Bronchial smooth muscle cell (primary cell): ENCODE results near the gene HOXA9. TPM values are rescaled to one million over a fixed set of nuclear protein-coding genes. Genes with fewer than 3 reads are reported as not detected.

Experiments
- total RNA-seq: library from RNA; depleted of rRNA; stranded (reverse); fragments of >200 nt; gene quantifications from 2 replicates; pipeline ENCODE4 v1.2.1, GENCODE V29; 2014

Gene HOXA9
- not detected in 2 replicates for total RNA-seq

GRCh38 chr7:27165089-27165995 is at the start of gene HOXA9:
Gene HOXA9, minus strand, starts transcription at chr7:27165537. Its CDS starts 80 bp downstream, at chr7:27165457.

GRCh38 chr7:27199849-27200760 is 34.8 kb upstream of the HOXA9 start, which contains the start of gene HOXA13:
Gene HOXA13, minus strand, starts transcription at chr7:27200091. Its CDS starts 14 bp downstream, at chr7:27200077.

GRCh38 chr7:27185013-27185853 is 19.9 kb upstream of the HOXA9 start, which contains the start of gene HOXA11:
Gene HOXA11, minus strand, starts transcription at chr7:27185232. Its CDS starts 88 bp downstream, at chr7:27185144.

GRCh38 chr7:27173956-27174873 is 8.9 kb upstream of the HOXA9 start, which contains the start of gene HOXA10:
Gene HOXA10, minus strand, starts transcription at chr7:27174320. Its CDS starts 14 bp downstream, at chr7:27174306.

GRCh38 chr7:27156508-27156898 is 8.8 kb downstream of the HOXA9 start, which contains the start of gene HOXA7:
Gene HOXA7, minus strand, starts transcription at chr7:27156675. Its CDS starts 130 bp downstream, at chr7:27156545.

GRCh38 chr7:27151931-27152815 is 13.2 kb downstream of the HOXA9 start, which contains the start of gene HOXA3:
Gene HOXA3, minus strand, starts transcription at chr7:27152583. Its CDS starts 41,943 bp downstream, at chr7:27110640.

GRCh38 chr7:27147199-27148030 is 17.9 kb downstream of the HOXA9 start, which contains the start of gene HOXA6:
Gene HOXA6, minus strand, starts transcription at chr7:27147774. Its CDS starts 25 bp downstream, at chr7:27147749.

GRCh38 chr7:27143023-27143949 is 22.1 kb downstream of the HOXA9 start, which contains the start of gene HOXA5:
Gene HOXA5, minus strand, starts transcription at chr7:27143681. Its CDS starts 74 bp downstream, at chr7:27143607.

GRCh38 chr7:27130540-27131389 is 34.6 kb downstream of the HOXA9 start, which contains the start of gene HOXA4:
Gene HOXA4, minus strand, starts transcription at chr7:27130757. Its CDS starts 24 bp downstream, at chr7:27130733.

Other genes with a start within 250 kb of the HOXA9 start
- gene HOXA1, start 69.5 kb downstream of the HOXA9 start, total RNA-seq = 0.17 and 0.63 TPM in 2 replicates
- gene HOXA2, start 62.9 kb downstream of the HOXA9 start, total RNA-seq = 0.43 and 1.3 TPM in 2 replicates
- gene HOXA4, start 34.8 kb downstream of the HOXA9 start, total RNA-seq = 0.34 and 0.47 TPM in 2 replicates
- 10.3 and 26.0 TPM in 2 replicates for gene HOXA5, start 21.9 kb downstream of the HOXA9 start, total RNA-seq
- 0.09 and 0.16 TPM in 2 replicates for gene HOXA6, start 17.8 kb downstream of the HOXA9 start, total RNA-seq
- 1.3 and 2.4 TPM in 2 replicates for gene HOXA3, start 13.0 kb downstream of the HOXA9 start, total RNA-seq
- under 0.01 TPM in 1 of 2 replicates, not detected in the other for gene HOXA7, start 8.9 kb downstream of the HOXA9 start, total RNA-seq
- gene HOXA10, start 8.8 kb upstream of the HOXA9 start, total RNA-seq = under 0.01 TPM in 1 of 2 replicates, not detected in the other
- gene HOXA11, start 19.7 kb upstream of the HOXA9 start, total RNA-seq = 0.16 TPM in 1 of 2 replicates, not detected in the other
- not detected in 2 replicates for gene HOXA13, start 34.6 kb upstream of the HOXA9 start, total RNA-seq
- not detected in 2 replicates for gene EVX1, start 77.3 kb upstream of the HOXA9 start, total RNA-seq